Upper lobe of left lung (tissue), 6 donors: ENCODE data around the gene RDH12. TPM values are rescaled to one million over a fixed set of nuclear protein-coding genes. Genes with fewer than 3 reads are reported as not detected.

Source experiments
- ATAC-seq, 2 donors: fragments of 200-7000 bp; cut with Tn5 transposase; one replicate each; pipeline ENCODE4 v1.9.1; 2022; ENCODE audit warnings: mild to moderate bottlenecking in 2 of 2, moderate library complexity in 2 of 2; ENCODE audit not compliant: low FRiP score in 2 of 2
- DNase-seq, 2 donors: peaks; one replicate each; pipeline ENCODE4 v3.0.0-alpha.2; 2019 to 2020
- H3K27ac ChIP-seq, 4 donors: fragments of 200-600 bp; sonication (generic); one replicate each; pipeline ENCODE4 v1.5.1; 2016 to 2019
- H3K27me3 ChIP-seq, 4 donors: fragments of 200-600 bp; sonication (generic); one replicate each; pipeline ENCODE4 v1.5.1; 2017 to 2019
- H3K36me3 ChIP-seq, 4 donors: fragments of 200-600 bp; sonication (generic); one replicate each; pipeline ENCODE4 v1.5.1; 2016 to 2019
- H3K4me1 ChIP-seq, 4 donors: fragments of 200-600 bp; sonication (generic); one replicate each; pipeline ENCODE4 v1.5.1; 2018 to 2019
- H3K4me3 ChIP-seq, 4 donors: fragments of 200-600 bp; sonication (generic); one replicate each; pipeline ENCODE4 v1.5.1; 2017 to 2019; ENCODE audit warnings: mild to moderate bottlenecking in 2 of 4, moderate library complexity in 1 of 4
- H3K9me3 ChIP-seq, 4 donors: fragments of 200-600 bp; sonication (generic); one replicate each; pipeline ENCODE4 v1.5.1; 2018 to 2019
- CTCF ChIP-seq, 6 experiments: fragments of 450-650 bp in 4 of 6; fragments of 200-600 bp in 2 of 6; sonication (generic) in 2 of 6; IDR thresholded peaks; one replicate each; pipeline ENCODE4 v1.5.1; 2016 to 2019; ENCODE audit warnings: antibody characterized with exemption in 6 of 6
- EP300 ChIP-seq, 4 donors: sonication (generic); formaldehyde crosslinking; IDR thresholded peaks; one replicate each; pipeline ENCODE4 v1.5.1; 2017; ENCODE audit warnings: antibody characterized with exemption in 4 of 4, control low read depth in 2 of 4
- POLR2A ChIP-seq, 4 donors: fragments of 450-650 bp; IDR thresholded peaks; one replicate each; pipeline ENCODE4 v1.5.1; 2016 to 2017; ENCODE audit warnings: antibody characterized with exemption in 4 of 4, mild to moderate bottlenecking in 2 of 4
- POLR2AphosphoS5 ChIP-seq, 2 donors: sonication (generic); formaldehyde crosslinking; IDR thresholded peaks; one replicate each; pipeline ENCODE4 v1.5.1; 2017; ENCODE audit warnings: antibody characterized with exemption in 2 of 2
- WGBS, 2 donors: methylation state at CpG; one replicate each; pipeline ENCODE4 v1.1.5; 2017 to 2018; 5-methylcytosine and 5-hydroxymethylcytosine counted together
- small RNA-seq, 4 donors: library from RNA; depleted of rRNA; stranded (forward); fragments of <200 nt; gene quantifications; one replicate each; pipeline ENCODE3, GENCODE V24; 2016
- total RNA-seq, 6 donors: library from RNA; depleted of rRNA in 4 of 6; stranded (reverse); fragments of >200 nt in 4 of 6; gene quantifications; one replicate each; pipeline versions ENCODE4 v1.1.0 to v1.2.1, GENCODE V29; 2016 to 2021
- donor health status: DM: no; HTN: no; CAD: no; lungs with moderate emphysema.
- donor health status: DM: no; HTN: yes; CAD: no; lungs with severe emphysema.

RDH12 gene
- total RNA-seq, 6 donors from 2014 or later, result 0.17 to 0.40 (median 0.39) TPM; not detected in 3

- no peaks in the 10 kb centered on the region for H3K4me1 ChIP-seq
- no peak overlapping the region for H3K4me3 ChIP-seq
- DNase-seq, result no peak
- no peaks in the 10 kb centered on the region for H3K9me3 ChIP-seq
- no peak for ATAC-seq
- no peak overlapping the region for H3K27ac ChIP-seq
- no peaks in the 10 kb centered on the region for H3K27me3 ChIP-seq
- TF ChIP-seq POLR2A (IDR thresholded peaks at IDR 0.05), result no peak
- TF ChIP-seq EP300 (IDR thresholded peaks at IDR 0.05), result no peak
- TF ChIP-seq CTCF (IDR thresholded peaks at IDR 0.05), result no peak
- TF ChIP-seq POLR2AphosphoS5 (IDR thresholded peaks at IDR 0.05), result no peak
- H3K36me3 ChIP-seq, result peaks cover 48 to 96% (median 83%) of the 10 kb centered on the region in 4 donors
- WGBS, 2 donors, result 91 to 94% methylated on average over 5 of the region's 5 CpGs
Measured at GRCh38 chr14:67773844-67774377, 72.2 kb downstream of the RDH12 start.

- H3K4me3 ChIP-seq, result no peak overlapping the region
- no peaks in the 10 kb centered on the region for H3K27me3 ChIP-seq
- peaks cover 54 to 100% (median 89%) of the 10 kb centered on the region in 4 donors for H3K36me3 ChIP-seq
- H3K4me1 ChIP-seq, result no peaks in the 10 kb centered on the region
- no peaks in the 10 kb centered on the region for H3K9me3 ChIP-seq
- 66 to 86% methylated on average over 4 of the region's 4 CpGs for WGBS, 2 donors
- ATAC-seq (no peak), DNase-seq (no peak)
- no peak overlapping the region for H3K27ac ChIP-seq
- TF ChIP-seq CTCF (IDR thresholded peaks at IDR 0.05) (no peak), POLR2AphosphoS5 (IDR thresholded peaks at IDR 0.05) (no peak), EP300 (IDR thresholded peaks at IDR 0.05) (no peak), POLR2A (IDR thresholded peaks at IDR 0.05) (no peak)
Measured at GRCh38 chr14:67776653-67777322, 75.1 kb downstream of the RDH12 start.

- no peaks in the 10 kb centered on the region for H3K27me3 ChIP-seq
- H3K4me1 ChIP-seq, result no peaks in the 10 kb centered on the region
- no peak overlapping the region for H3K4me3 ChIP-seq
- 47 to 59% methylated on average over 1 of the region's 1 CpG for WGBS, 2 donors
- peaks cover 68 to 100% (median 91%) of the 10 kb centered on the region in 4 donors for H3K36me3 ChIP-seq
- ATAC-seq (no peak), DNase-seq (no peak)
- TF ChIP-seq POLR2AphosphoS5 (IDR thresholded peaks at IDR 0.05), result no peak
- no peak for TF ChIP-seq CTCF (IDR thresholded peaks at IDR 0.05)
- TF ChIP-seq POLR2A (IDR thresholded peaks at IDR 0.05), result no peak
- TF ChIP-seq EP300 (IDR thresholded peaks at IDR 0.05), result no peak
- no peaks in the 10 kb centered on the region for H3K9me3 ChIP-seq
- no peak overlapping the region for H3K27ac ChIP-seq
Measured at GRCh38 chr14:67778792-67779191, 77.1 kb downstream of the RDH12 start.

- H3K4me3 ChIP-seq, result no peak overlapping the region
- no peaks in the 10 kb centered on the region for H3K27me3 ChIP-seq
- TF ChIP-seq CTCF (IDR thresholded peaks at IDR 0.05) (no peak), POLR2AphosphoS5 (IDR thresholded peaks at IDR 0.05) (no peak), POLR2A (IDR thresholded peaks at IDR 0.05) (no peak), EP300 (IDR thresholded peaks at IDR 0.05) (no peak)
- ATAC-seq (no peak), DNase-seq (no peak)
- no peaks in the 10 kb centered on the region for H3K9me3 ChIP-seq
- no peak overlapping the region for H3K27ac ChIP-seq
- peaks cover 77 to 100% (median 92%) of the 10 kb centered on the region in 4 donors for H3K36me3 ChIP-seq
- H3K4me1 ChIP-seq, result no peaks in the 10 kb centered on the region
- 32 to 93% methylated on average over 3 of the region's 3 CpGs for WGBS, 2 donors
Measured at GRCh38 chr14:67782090-67782489, 80.4 kb downstream of the RDH12 start.

Small RNAs within 50 kb of the gene (small RNA-seq; reads per million reads assigned to genes)
- gene AL049779.3 (0 reads per million in 4 donors), gene RN7SL369P (0 reads per million in 4 donors), gene RNA5SP386 (0 to 0.14 (median 0) reads per million in 4 donors)

Other genes with a start within 250 kb of the RDH12 start
- gene TMEM229B, start 213.2 kb upstream of the RDH12 start, total RNA-seq, result 1 to 10 TPM; 2.1 to 8.5 (median 5.4) TPM
- 10 to 100 TPM in 2 of 6 donors, 1 to 10 TPM in 3, under 1 TPM in 1; 0.46 to 25.1 (median 4.4) TPM for gene PLEKHH1, start 168.6 kb upstream of the RDH12 start, total RNA-seq
- 10 to 100 TPM; 11.5 to 27.5 (median 23.1) TPM for gene PIGH, start 101.6 kb upstream of the RDH12 start, total RNA-seq
- gene ARG2, start 82.0 kb upstream of the RDH12 start, total RNA-seq, result 10 to 100 TPM in 1 of 6 donors, 1 to 10 TPM in 4, not detected in 1; 1.1 to 11.7 (median 8.6) TPM
- 100 to 1,000 TPM in 1 of 6 donors, 10 to 100 TPM in 5; 39.8 to 107 (median 57.5) TPM for gene VTI1B, start 27.3 kb upstream of the RDH12 start, total RNA-seq
- 10 to 100 TPM; 42.8 to 61.1 (median 49.4) TPM for gene RDH11, start 6.1 kb upstream of the RDH12 start, total RNA-seq
- gene ZFYVE26, start 114.7 kb downstream of the RDH12 start, total RNA-seq, result 100 to 1,000 TPM in 1 of 6 donors, 10 to 100 TPM in 5; 27.7 to 153 (median 44.5) TPM
- 10 to 100 TPM; 10.6 to 63.9 (median 18.4) TPM for gene RAD51B, start 117.9 kb downstream of the RDH12 start, total RNA-seq